ENCODE measurements around the gene TRMT6. TPM values are rescaled to one million over a fixed set of nuclear protein-coding genes. Genes with fewer than 3 reads are reported as not detected.

Gene TRMT6
- total RNA-seq, 1 donor from 2014 or later = 13.2 TPM

DNA sequence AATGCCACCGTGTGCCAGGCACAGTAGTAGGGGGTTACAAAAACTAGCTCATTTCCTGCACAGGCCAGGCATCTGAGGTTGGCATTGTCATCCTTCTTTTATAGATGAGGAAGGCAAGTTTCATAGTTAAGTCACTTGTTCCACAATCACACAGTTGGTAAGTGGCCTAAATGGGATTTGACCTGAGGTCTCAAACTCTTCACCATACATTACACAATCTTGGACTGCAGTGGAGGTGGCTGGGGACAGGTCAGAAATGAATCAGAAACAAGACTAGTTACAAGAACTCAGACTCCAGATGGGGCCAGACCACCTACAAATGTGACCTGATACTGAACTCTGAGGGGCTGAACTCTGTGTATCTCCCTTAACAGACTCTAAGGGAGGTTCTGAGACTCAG is 49.4 kb downstream of the TRMT6 start:
- DNase-seq (ENCODE audit: low spot score) = no peak

DNA sequence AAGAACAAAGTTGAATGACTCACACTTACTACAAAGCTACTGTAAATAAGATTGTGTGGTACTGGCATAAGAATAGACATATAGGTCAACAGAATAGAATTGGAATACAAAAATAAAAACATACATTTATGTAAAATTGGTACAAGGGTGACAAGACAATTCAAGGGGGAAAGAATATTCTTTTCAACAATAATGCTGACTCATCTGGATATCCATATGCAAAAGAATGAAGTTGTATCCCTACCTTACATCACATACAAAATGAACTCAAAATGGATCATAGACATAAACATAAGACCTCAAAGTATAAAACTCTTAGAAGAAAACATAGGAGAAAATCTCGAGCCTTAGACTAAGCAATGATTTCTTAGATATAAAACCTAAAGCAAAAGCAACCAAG is 50.9 kb downstream of the TRMT6 start:
- no peak for DNase-seq (ENCODE audit: low spot score)

GRCh38 chr20:5895626-5896025 is 54.7 kb downstream of the TRMT6 start:
- DNase-seq (ENCODE audit: low spot score) = no peak

DNA sequence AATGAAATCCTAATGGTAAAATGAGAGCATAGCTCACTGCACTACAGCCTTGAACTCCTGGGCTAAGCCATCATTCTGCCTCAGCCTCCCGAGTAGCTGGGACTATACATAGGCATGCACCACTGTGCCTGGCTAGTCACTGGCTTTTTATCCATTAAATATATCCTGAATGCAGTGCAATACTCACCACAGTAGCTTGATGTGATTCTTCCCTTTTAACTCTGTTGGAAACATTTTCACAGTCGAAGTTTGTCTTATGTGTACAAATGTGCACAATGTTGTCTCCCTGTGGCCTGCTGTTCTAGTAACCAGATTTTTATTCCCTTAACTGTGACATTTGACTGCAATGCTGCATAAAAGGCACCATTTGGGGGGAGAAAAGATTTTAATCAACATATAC is 56.7 kb downstream of the TRMT6 start:
- no peak for DNase-seq (ENCODE audit: low spot score)

GRCh38 chr20:5893052-5893451 is 57.3 kb downstream of the TRMT6 start:
- no peak for DNase-seq (ENCODE audit: low spot score)

GRCh38 chr20:5890773-5891441 is 59.4 kb downstream of the TRMT6 start:
- DNase-seq (ENCODE audit: low spot score) = no peak

- no peak for DNase-seq (ENCODE audit: low spot score)
Observed at GRCh38 chr20:5888041-5888440, 62.3 kb downstream of the TRMT6 start.

DNA sequence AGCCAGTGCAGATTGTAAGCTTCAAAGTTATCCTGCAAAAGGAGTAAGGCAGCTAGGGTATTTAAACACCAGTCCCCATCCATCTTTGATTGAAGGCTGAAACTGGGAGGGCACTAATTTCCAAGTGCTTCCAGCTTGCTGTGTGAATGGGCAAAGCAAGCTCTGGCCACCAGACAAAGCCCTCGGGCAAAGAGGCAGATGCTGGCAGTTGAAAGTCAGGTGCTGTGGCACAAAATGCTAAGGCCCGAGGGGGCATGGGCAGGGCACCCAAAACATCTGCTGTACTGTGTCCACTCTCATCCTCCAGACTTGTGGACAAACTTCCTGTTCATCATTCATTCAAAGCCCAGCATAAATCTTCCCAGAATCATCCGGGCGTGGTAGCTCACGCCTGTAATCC is 62.9 kb downstream of the TRMT6 start:
- DNase-seq (ENCODE audit: low spot score) = no peak

Other genes with a start within 250 kb of the TRMT6 start
- 3.1 TPM for gene SHLD1, start 200.1 kb downstream of the TRMT6 start, total RNA-seq
- not detected for gene CHGB, start 39.0 kb downstream of the TRMT6 start, total RNA-seq
- gene MCM8, start 119 bp upstream of the TRMT6 start, total RNA-seq = 4.3 TPM
- gene CRLS1, start 55.6 kb upstream of the TRMT6 start, total RNA-seq = 149 TPM
- 0.13 TPM for gene LRRN4, start 103.5 kb upstream of the TRMT6 start, total RNA-seq
- gene FERMT1, start 172.5 kb upstream of the TRMT6 start, total RNA-seq = 1.2 TPM

Data from mesenteric fat pad (tissue), 1 donor.